Activated B cell treated with CpG ODN at 0.5 μM for 24 hours (primary cell): Measurements from ENCODE around the gene SERPINB7. TPM values are rescaled to one million over a fixed set of nuclear protein-coding genes. Genes with fewer than 3 reads are reported as not detected.

Experiments
- ATAC-seq: fragments of 200-7000 bp; cut with Tn5 transposase; one replicate; pipeline ENCODE4 v1.10.0; 2021; ENCODE audit warnings: low read depth, mild to moderate bottlenecking, moderate library complexity
- CTCF ChIA-PET: fragments of 350-600 bp; sonication (Branson Sonifier 250); formaldehyde crosslinking; loops from one replicate; lab custom pipeline; 2021; ENCODE audit warnings: antibody characterized with exemption; lab: Charles Lee
- POLR2A ChIA-PET: fragments of 350-600 bp; sonication (Branson Sonifier 250); formaldehyde crosslinking; loops from one replicate; lab custom pipeline; 2021; ENCODE audit warnings: antibody characterized with exemption; lab: Charles Lee
- DNase-seq: peaks from one replicate; pipeline ENCODE4 v3.0.0; 2022
- H3K27ac Mint-ChIP-seq: one replicate; pipeline ENCODE4 v1.8.0; 2020; ENCODE audit warnings: mixed read lengths
- H3K27me3 Mint-ChIP-seq: one replicate; pipeline ENCODE4 v1.8.0; 2021; ENCODE audit warnings: mixed read lengths
- H3K36me3 Mint-ChIP-seq: one replicate; pipeline ENCODE4 v1.8.0; 2021; ENCODE audit warnings: low read depth, mixed read lengths
- H3K4me1 Mint-ChIP-seq: one replicate; pipeline ENCODE4 v1.8.0; 2021; ENCODE audit warnings: mixed read lengths
- H3K4me3 Mint-ChIP-seq: one replicate; pipeline ENCODE4 v1.8.0; 2020; ENCODE audit warnings: mild to moderate bottlenecking, mixed read lengths
- H3K9me3 Mint-ChIP-seq: one replicate; pipeline ENCODE4 v1.8.0; 2020; ENCODE audit warnings: mixed read lengths
- CTCF ChIP-seq: fragments of 200-600 bp; IDR thresholded peaks from one replicate; pipeline ENCODE4 v1.8.0; 2022; ENCODE audit warnings: antibody characterized with exemption, mild to moderate bottlenecking
- intact Hi-C: fragments of 100-400 bp; cut with micrococcal nuclease; formaldehyde crosslinking; loops from one replicate; pipeline ENCODE4 v1.15.1; 2024
- total RNA-seq: library from RNA; stranded (reverse); gene quantifications from 2 replicates; pipeline ENCODE4 v1.2.3, GENCODE V29; 2022

The SERPINB7 gene
- total RNA-seq, 1 donor from 2014 or later, result not detected

GRCh38 chr18:63850020-63850419 lies 74.8 kb downstream of the SERPINB7 start:
- Mint-ChIP-seq H3K4me3 (no peak overlapping the region), H3K9me3 (peaks cover 1% of the 10 kb centered on the region), H3K27ac (no peak overlapping the region), H3K27me3 (peaks cover 13% of the 10 kb centered on the region), H3K4me1 (no peaks in the 10 kb centered on the region), H3K36me3 (no peaks in the 10 kb centered on the region)
- ChIA-PET POLR2A (no interaction called here), CTCF (no interaction called here)
- no peak for TF ChIP-seq CTCF
- DNase-seq, result no peak
- intact Hi-C loops, result no loop called here
- ATAC-seq, result no peak

- Mint-ChIP-seq H3K27ac (no peak overlapping the region), H3K4me3 (no peak overlapping the region), H3K36me3 (no peaks in the 10 kb centered on the region), H3K4me1 (no peaks in the 10 kb centered on the region), H3K27me3 (peaks cover 10% of the 10 kb centered on the region), H3K9me3 (peaks cover 3% of the 10 kb centered on the region)
- ChIA-PET POLR2A (no interaction called here), CTCF (no interaction called here)
- intact Hi-C loops, result no loop called here
- DNase-seq, result no peak
- ATAC-seq, result no peak
- TF ChIP-seq CTCF, result no peak
Observed at GRCh38 chr18:63850636-63851035, 75.4 kb downstream of the SERPINB7 start.

Other genes with a start within 250 kb of the SERPINB7 start
- gene SERPINB12, start 233.0 kb upstream of the SERPINB7 start, total RNA-seq, result not detected in 2 replicates
- gene SERPINB13, start 188.1 kb upstream of the SERPINB7 start, total RNA-seq, result not detected in 2 replicates
- not detected in 2 replicates for gene SERPINB4, start 131.2 kb upstream of the SERPINB7 start, total RNA-seq
- gene SERPINB3, start 113.5 kb upstream of the SERPINB7 start, total RNA-seq, result not detected in 2 replicates
- gene SERPINB11, start 72.5 kb upstream of the SERPINB7 start, total RNA-seq, result not detected in 2 replicates
- 0.33 TPM in 1 of 2 replicates, not detected in the other for gene SERPINB2, start 112.3 kb downstream of the SERPINB7 start, total RNA-seq
- not detected in 2 replicates for gene SERPINB10, start 132.5 kb downstream of the SERPINB7 start, total RNA-seq
- 0.11 and 1.2 TPM in 2 replicates for gene HMSD, start 173.9 kb downstream of the SERPINB7 start, total RNA-seq
- gene SERPINB8, start 194.7 kb downstream of the SERPINB7 start, total RNA-seq, result 20.9 and 29.5 TPM in 2 replicates